K562 (cell line): ENCODE results near the gene GPR32. TPM values are rescaled to one million over a fixed set of nuclear protein-coding genes. Genes with fewer than 3 reads are reported as not detected.

Source experiments
- CAMTA2 ChIP-seq: fragments of 250-450 bp; sonication (Bioruptor Pico); conservative IDR thresholded peaks from 2 replicates; pipeline ENCODE4 v1.5.1; 2022
- CEBPB ChIP-seq: fragments of 450-650 bp; IDR thresholded peaks from 2 replicates; pipeline ENCODE4 v1.6.1; 2016; ENCODE audit warnings: missing genetic modification characterization, missing compliant biosample characterization
- CREB1 ChIP-seq, 2 experiments: sonication (generic) in 1 of 2; formaldehyde crosslinking in 1 of 2; IDR thresholded peaks; 2 replicates each; pipeline versions ENCODE4 v1.6.1 to v1.8.0; 2012 to 2022; ENCODE audit warnings: inconsistent platforms in 1 of 2, mild to moderate bottlenecking in 1 of 2, missing genetic modification reagents in 1 of 2, moderate library complexity in 1 of 2
- CTBP1 ChIP-seq: fragments of 450-650 bp; IDR thresholded peaks from 2 replicates; pipeline ENCODE4 v1.6.1; 2016; ENCODE audit warnings: borderline replicate concordance
- KDM4B ChIP-seq, 2 experiments: fragments of 450-650 bp in 1 of 2; sonication (generic) in 1 of 2; IDR thresholded peaks; 2 replicates each; pipeline ENCODE4 v1.6.1; 2016 to 2017; ENCODE audit warnings: borderline replicate concordance in 2 of 2, antibody characterized with exemption in 1 of 2, low read depth in 1 of 2, mild to moderate bottlenecking in 1 of 2
- LEF1 ChIP-seq: fragments of 450-650 bp; IDR thresholded peaks from 2 replicates; pipeline ENCODE4 v1.6.1; 2016; ENCODE audit warnings: mild to moderate bottlenecking
- MAX ChIP-seq: sonication (generic); formaldehyde crosslinking; IDR thresholded peaks from 2 replicates; pipeline ENCODE4 v1.9.0; 2022; ENCODE audit warnings: mild to moderate bottlenecking, missing genetic modification reagents
- MCM3 ChIP-seq: fragments of 450-650 bp; IDR thresholded peaks from 2 replicates; pipeline ENCODE4 v1.6.1; 2016
- MNT ChIP-seq, 2 experiments: fragments of 450-650 bp; conservative IDR thresholded peaks; 2 replicates each; pipeline ENCODE4 v1.6.1; 2017; ENCODE audit warnings: mild to moderate bottlenecking in 2 of 2, moderate library complexity in 2 of 2
- MYBL2 ChIP-seq, 2 experiments: fragments of 450-650 bp in 1 of 2; sonication (generic) in 1 of 2; formaldehyde crosslinking in 1 of 2; IDR thresholded peaks; 2 replicates each; pipeline versions ENCODE4 v1.6.1 to v1.8.1; 2017 to 2022; ENCODE audit warnings: borderline replicate concordance in 1 of 2, inconsistent platforms in 1 of 2, low read depth in 1 of 2, mild to moderate bottlenecking in 1 of 2, missing genetic modification reagents in 1 of 2, moderate library complexity in 1 of 2
- NFRKB ChIP-seq: fragments of 450-650 bp; IDR thresholded peaks from 2 replicates; pipeline ENCODE4 v1.6.1; 2016; ENCODE audit warnings: low read depth
- PREB ChIP-seq: sonication (generic); formaldehyde crosslinking; IDR thresholded peaks from 2 replicates; pipeline ENCODE4 v1.8.1; 2023; ENCODE audit warnings: mild to moderate bottlenecking, missing genetic modification reagents
- SRF ChIP-seq, 2 experiments: fragments of 250-450, 450-650 bp in 1 of 2; sonication (Bioruptor Pico) in 1 of 2; sonication (generic) in 1 of 2; formaldehyde crosslinking; IDR thresholded peaks; 2 replicates each; pipeline versions ENCODE4 v1.5.0 to v1.5.1; 2020 to 2022; ENCODE audit warnings: mild to moderate bottlenecking in 1 of 2, missing genetic modification reagents in 1 of 2
- TOE1 ChIP-seq, 2 experiments: fragments of 450-650 bp in 1 of 2; sonication (generic) in 1 of 2; formaldehyde crosslinking in 1 of 2; IDR thresholded peaks; 2 replicates each; pipeline versions ENCODE4 v1.7.1 to v1.8.0; 2016 to 2022; ENCODE audit warnings: borderline replicate concordance in 2 of 2, mild to moderate bottlenecking in 2 of 2, antibody characterized with exemption in 1 of 2, inconsistent platforms in 1 of 2, low read depth in 1 of 2, missing genetic modification reagents in 1 of 2, moderate library complexity in 1 of 2
- U2AF2 ChIP-seq: fragments of 200-400 bp; formaldehyde crosslinking; optimal IDR thresholded peaks from 2 replicates; pipeline ENCODE3; 2017; ENCODE audit warnings: low read depth, mild to moderate bottlenecking, low read length
- ZNF140 ChIP-seq: fragments of 250-450 bp; sonication (Bioruptor Pico); IDR thresholded peaks from 2 replicates; pipeline ENCODE4 v1.8.0; 2021; ENCODE audit warnings: moderate library complexity, mild to moderate bottlenecking, inconsistent platforms
- ZNF282 ChIP-seq: sonication (generic); formaldehyde crosslinking; IDR thresholded peaks from 2 replicates; pipeline ENCODE4 v1.8.1; 2023; ENCODE audit warnings: missing genetic modification reagents
- ZNF592 ChIP-seq: fragments of 450-650 bp; IDR thresholded peaks from 2 replicates; pipeline ENCODE4 v1.6.1; 2017; ENCODE audit warnings: antibody characterized with exemption, mild to moderate bottlenecking
- ZNF778 ChIP-seq: fragments of 450-650 bp; formaldehyde crosslinking; IDR thresholded peaks from 2 replicates; pipeline ENCODE4 v1.4.0; 2020; ENCODE audit warnings: mild to moderate bottlenecking, moderate library complexity
- polyA plus RNA-seq, 8 experiments: library from polyadenylated mRNA; depleted of rRNA in 4 of 8; stranded (reverse) in 5 of 8; unstranded in 3 of 8; fragments of >200 nt; fragmentation: Nextera tagmentation in 2 of 8; fragmentation: Illumina TruSeq in 1 of 8; extraction: Ambion mirVana in 2 of 8; extraction: Trizol in 1 of 8; gene quantifications; 2 replicates each; pipeline versions ENCODE4 v1.2.1 to v1.2.3, GENCODE V29; 2011 to 2014; ENCODE audit warnings: inconsistent platforms in 1 of 8, missing spikeins in 1 of 8
- total RNA-seq, 7 experiments: library from RNA; depleted of rRNA in 6 of 7; stranded (reverse); fragments of >200 nt in 6 of 7; fragmentation: Illumina TruSeq in 2 of 7; extraction: Trizol in 2 of 7; gene quantifications; 2 replicates each; pipeline versions ENCODE4 v1.2.1 to v1.2.3, GENCODE V29; 2011 to 2021; ENCODE audit warnings: low replicate concordance in 1 of 7

GPR32 gene
- total and polyA plus RNA-seq, 9 of the 15 experiments (the other 6 are each of a cell fraction or from before 2014, with no cell fraction given), result not detected

- TF ChIP-seq CREB1 (IDR thresholded peaks at IDR 0.05) (no peak), CREB1 (CRISPR knock-in tag; IDR thresholded peaks at IDR 0.05) (no peak), MCM3 (no peak), CAMTA2 (CRISPR knock-in tag) (no peak), ZNF140 (CRISPR knock-in tag) (no peak), LEF1 (no peak), MYBL2 (IDR thresholded peaks at IDR 0.05; ENCODE audit: low read depth) (no peak), MYBL2 (CRISPR knock-in tag; IDR thresholded peaks at IDR 0.05; ENCODE audit: borderline replicate concordance) (no peak), KDM4B (IDR thresholded peaks at IDR 0.05; ENCODE audit: borderline replicate concordance in 2 of 2, low read depth in 1 of 2) (no peak), ZNF282 (no peak), U2AF2 (no peak), CTBP1 (no peak), MAX (CRISPR knock-in tag) (no peak), TOE1 (IDR thresholded peaks at IDR 0.05; ENCODE audit: borderline replicate concordance) (no peak), TOE1 (CRISPR knock-in tag; IDR thresholded peaks at IDR 0.05; ENCODE audit: borderline replicate concordance, low read depth) (no peak), MNT (conservative IDR thresholded peaks at IDR 0.05) (no peak), PREB (CRISPR knock-in tag) (no peak), SRF (CRISPR knock-in tag; IDR thresholded peaks at IDR 0.05) (no peak), ZNF592 (no peak), CEBPB (peak; percentile 31; the same call in 1 of the 2 replicates), ZNF778 (no peak), NFRKB (no peak)
These were observed 22.3 kb downstream of the GPR32 start (continued) for GRCh38 chr19:50792272-50793250.
